Right atrium auricular region (tissue), 2 donors: Measurements from ENCODE around the gene EFCAB11. TPM values are rescaled to one million over a fixed set of nuclear protein-coding genes. Genes with fewer than 3 reads are reported as not detected.

Source experiments
- DNase-seq: peaks from one replicate; pipeline ENCODE4 v3.0.0-alpha.2; 2019; ENCODE audit warnings: low spot score
- H3K27ac ChIP-seq, 2 donors: fragments of 200-600 bp; sonication (generic); 1 replicate in 1 of 2; 2 replicates in 1 of 2; pipeline ENCODE4 v1.5.1; 2016 to 2019
- H3K27me3 ChIP-seq, 2 donors: fragments of 200-600 bp; sonication (generic); one replicate each; pipeline versions ENCODE4 v1.5.1 to v1.6.0; 2017 to 2019
- H3K36me3 ChIP-seq: fragments of 200-600 bp; sonication (generic); one replicate; pipeline ENCODE4 v1.5.1; 2016
- H3K4me1 ChIP-seq, 2 donors: fragments of 200-600 bp; sonication (generic); one replicate each; pipeline versions ENCODE4 v1.5.1 to v1.6.0; 2017 to 2019
- H3K4me3 ChIP-seq, 2 donors: fragments of 200-600 bp; sonication (generic); 1 replicate in 1 of 2; 2 replicates in 1 of 2; pipeline ENCODE4 v1.5.1; 2017 to 2019; ENCODE audit warnings: mild to moderate bottlenecking in 1 of 2, moderate library complexity in 1 of 2
- H3K9me3 ChIP-seq, 2 donors: fragments of 200-600 bp; sonication (generic); one replicate each; pipeline ENCODE4 v1.5.1; 2019
- CTCF ChIP-seq, 2 donors: fragments of 200-600 bp; sonication (generic); IDR thresholded peaks; one replicate each; pipeline ENCODE4 v1.5.1; 2019; ENCODE audit warnings: antibody characterized with exemption in 2 of 2
- total RNA-seq, 2 donors: library from RNA; depleted of rRNA; stranded (reverse); fragments of >200 nt; gene quantifications; one replicate each; pipeline ENCODE4 v1.1.0, GENCODE V29; 2016

EFCAB11 gene, protein sequence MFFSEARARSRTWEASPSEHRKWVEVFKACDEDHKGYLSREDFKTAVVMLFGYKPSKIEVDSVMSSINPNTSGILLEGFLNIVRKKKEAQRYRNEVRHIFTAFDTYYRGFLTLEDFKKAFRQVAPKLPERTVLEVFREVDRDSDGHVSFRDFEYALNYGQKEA
- 1 to 10 TPM; 2.0 to 2.2 TPM for total RNA-seq

GRCh38 chr14:89954070-89955021 lies at the start of gene EFCAB11:
Gene EFCAB11 (minus strand): TSS chr14:89954730. CDS start chr14:89954660, 70 bp downstream.
- H3K27me3 ChIP-seq: no peaks in the 10 kb centered on the region
- DNase-seq: peak; percentile 97
- no peaks in the 10 kb centered on the region for H3K9me3 ChIP-seq
- peaks cover 0 to 27% of the 10 kb centered on the region in 2 donors for H3K4me1 ChIP-seq
- H3K4me3 ChIP-seq: peak within 1 kb of the TSS; percentile 81 to 97
- no peak for TF ChIP-seq CTCF (IDR thresholded peaks at IDR 0.05)
- peak within 1 kb of the TSS; percentile 86 to 93 for H3K27ac ChIP-seq
- no peaks in the 10 kb centered on the region for H3K36me3 ChIP-seq

GRCh38 chr14:90003526-90004307 lies 49.2 kb upstream of the EFCAB11 start:
- no peak for TF ChIP-seq CTCF (IDR thresholded peaks at IDR 0.05)
- H3K4me1 ChIP-seq: no peaks in the 10 kb centered on the region
- no peaks in the 10 kb centered on the region for H3K36me3 ChIP-seq
- H3K27ac ChIP-seq: no peak overlapping the region
- no peak overlapping the region for H3K4me3 ChIP-seq
- H3K9me3 ChIP-seq: no peaks in the 10 kb centered on the region
- DNase-seq: no peak
- H3K27me3 ChIP-seq: no peaks in the 10 kb centered on the region

GRCh38 chr14:90000935-90001334 lies 46.4 kb upstream of the EFCAB11 start:
- no peak overlapping the region for H3K4me3 ChIP-seq
- H3K4me1 ChIP-seq: no peaks in the 10 kb centered on the region
- TF ChIP-seq CTCF (IDR thresholded peaks at IDR 0.05): no peak
- no peak for DNase-seq
- H3K27me3 ChIP-seq: no peaks in the 10 kb centered on the region
- H3K9me3 ChIP-seq: no peaks in the 10 kb centered on the region
- no peaks in the 10 kb centered on the region for H3K36me3 ChIP-seq
- no peak overlapping the region for H3K27ac ChIP-seq

DNA sequence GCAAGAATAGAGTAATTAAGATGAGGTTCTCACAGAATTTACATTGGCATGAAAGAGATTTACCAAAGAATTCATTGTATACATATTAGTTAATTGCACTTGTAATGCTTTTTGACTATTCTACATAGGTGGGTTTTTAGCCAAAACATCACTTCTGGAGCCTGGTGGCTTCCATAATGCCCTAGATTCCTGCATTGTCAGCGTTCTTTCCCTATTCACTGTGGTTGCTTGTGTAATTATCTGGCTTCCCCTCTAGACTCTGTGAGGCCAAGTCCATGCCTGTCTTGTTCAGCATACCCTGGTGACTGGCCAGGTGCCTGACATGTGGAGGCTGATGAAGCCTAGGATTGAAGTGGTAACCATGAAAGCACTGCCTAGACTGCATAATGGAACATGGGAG lies 42.4 kb upstream of the EFCAB11 start:
- no peak for TF ChIP-seq CTCF (IDR thresholded peaks at IDR 0.05)
- no peak for DNase-seq
- Histone ChIP-seq H3K4me1 (no peaks in the 10 kb centered on the region), H3K36me3 (peaks cover 24% of the 10 kb centered on the region), H3K9me3 (no peaks in the 10 kb centered on the region), H3K27ac (no peak overlapping the region), H3K4me3 (no peak overlapping the region), H3K27me3 (no peaks in the 10 kb centered on the region)

DNA sequence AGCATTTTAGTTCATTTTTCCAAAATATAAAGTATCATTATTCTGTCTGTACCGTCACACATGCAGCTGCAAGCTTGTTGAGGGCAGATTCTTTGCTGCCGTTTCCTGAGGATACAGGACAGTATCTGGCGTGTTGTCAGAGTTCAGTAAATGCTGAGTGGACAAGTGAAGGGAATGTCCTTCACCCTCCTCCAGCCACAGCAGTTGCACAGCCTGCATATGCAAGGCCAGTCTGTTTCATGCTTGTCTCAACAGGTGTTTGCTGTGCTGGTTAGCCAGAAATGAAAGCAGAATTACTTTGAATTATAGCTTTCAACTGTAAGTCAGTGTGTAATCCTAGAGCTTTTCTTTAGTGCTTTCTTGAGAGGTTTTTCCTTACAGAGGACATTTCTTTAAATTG lies 37.7 kb upstream of the EFCAB11 start:
- Histone ChIP-seq H3K4me3 (no peak overlapping the region), H3K27ac (no peak overlapping the region), H3K36me3 (peaks cover 24% of the 10 kb centered on the region), H3K9me3 (no peaks in the 10 kb centered on the region), H3K4me1 (no peaks in the 10 kb centered on the region), H3K27me3 (no peaks in the 10 kb centered on the region)
- TF ChIP-seq CTCF (IDR thresholded peaks at IDR 0.05): no peak
- no peak for DNase-seq
